Endothelial cell (in vitro differentiated cells): Measurements from ENCODE around the gene CCDC27. TPM values are rescaled to one million over a fixed set of nuclear protein-coding genes. Genes with fewer than 3 reads are reported as not detected.
A peak's percentile ranks its signal among the peaks of the same experiment; 100 is the strongest.

ENCODE experiments used
- DNase-seq: peaks from one replicate; pipeline ENCODE4 v3.0.0; 2021; ENCODE audit warnings: low spot score
- H3K27ac Mint-ChIP-seq: one replicate; pipeline ENCODE4 v1.8.0; 2021; ENCODE audit warnings: mixed read lengths, inconsistent platforms; ENCODE audit not compliant: unreplicated experiment
- H3K27me3 Mint-ChIP-seq: one replicate; pipeline ENCODE4 v1.8.0; 2021; ENCODE audit warnings: mild to moderate bottlenecking, moderate library complexity, mixed read lengths, inconsistent platforms; ENCODE audit not compliant: unreplicated experiment
- H3K36me3 Mint-ChIP-seq: one replicate; pipeline ENCODE4 v1.8.0; 2021; ENCODE audit warnings: mild to moderate bottlenecking, low read depth, mixed read lengths, inconsistent platforms; ENCODE audit not compliant: unreplicated experiment
- H3K4me1 Mint-ChIP-seq: one replicate; pipeline ENCODE4 v1.8.0; 2021; ENCODE audit warnings: mild to moderate bottlenecking, mixed read lengths, inconsistent platforms; ENCODE audit not compliant: unreplicated experiment
- H3K4me3 Mint-ChIP-seq: one replicate; pipeline ENCODE4 v1.8.0; 2021; ENCODE audit warnings: mild to moderate bottlenecking, mixed read lengths, inconsistent platforms; ENCODE audit not compliant: unreplicated experiment
- H3K9me3 Mint-ChIP-seq: one replicate; pipeline ENCODE4 v1.8.0; 2021; ENCODE audit warnings: mixed read lengths, inconsistent platforms; ENCODE audit not compliant: unreplicated experiment
- total RNA-seq: library from RNA; stranded (reverse); fragmentation: NEBNext Ultra II Directional; extraction: Animal tissue kit (Norgen Biotek cat#: 25700); gene quantifications from one replicate; pipeline ENCODE4 v1.2.1, GENCODE V29; 2021; ENCODE audit not compliant: unreplicated experiment
- TF ChIP-seq, protein P1 (sequence below): fragments of 200-600 bp; sonication (generic); IDR thresholded peaks from one replicate; pipeline ENCODE4 v1.5.0; 2021; ENCODE audit warnings: antibody characterized with exemption; ENCODE audit not compliant: unreplicated experiment

Gene CCDC27
- total RNA-seq, 1 donor from 2014 or later, result not detected

GRCh38 chr1:3777647-3778589 lies 25.7 kb downstream of the CCDC27 start:
- no peak overlapping the region for H3K4me3 Mint-ChIP-seq
- H3K36me3 Mint-ChIP-seq, result peaks cover 28% of the 10 kb centered on the region
- no peak overlapping the region for H3K27ac Mint-ChIP-seq
- peaks cover 3% of the 10 kb centered on the region for H3K27me3 Mint-ChIP-seq
- no peaks in the 10 kb centered on the region for H3K4me1 Mint-ChIP-seq
- no peak for DNase-seq
- H3K9me3 Mint-ChIP-seq, result no peaks in the 10 kb centered on the region
- TF ChIP-seq, protein P1, sequence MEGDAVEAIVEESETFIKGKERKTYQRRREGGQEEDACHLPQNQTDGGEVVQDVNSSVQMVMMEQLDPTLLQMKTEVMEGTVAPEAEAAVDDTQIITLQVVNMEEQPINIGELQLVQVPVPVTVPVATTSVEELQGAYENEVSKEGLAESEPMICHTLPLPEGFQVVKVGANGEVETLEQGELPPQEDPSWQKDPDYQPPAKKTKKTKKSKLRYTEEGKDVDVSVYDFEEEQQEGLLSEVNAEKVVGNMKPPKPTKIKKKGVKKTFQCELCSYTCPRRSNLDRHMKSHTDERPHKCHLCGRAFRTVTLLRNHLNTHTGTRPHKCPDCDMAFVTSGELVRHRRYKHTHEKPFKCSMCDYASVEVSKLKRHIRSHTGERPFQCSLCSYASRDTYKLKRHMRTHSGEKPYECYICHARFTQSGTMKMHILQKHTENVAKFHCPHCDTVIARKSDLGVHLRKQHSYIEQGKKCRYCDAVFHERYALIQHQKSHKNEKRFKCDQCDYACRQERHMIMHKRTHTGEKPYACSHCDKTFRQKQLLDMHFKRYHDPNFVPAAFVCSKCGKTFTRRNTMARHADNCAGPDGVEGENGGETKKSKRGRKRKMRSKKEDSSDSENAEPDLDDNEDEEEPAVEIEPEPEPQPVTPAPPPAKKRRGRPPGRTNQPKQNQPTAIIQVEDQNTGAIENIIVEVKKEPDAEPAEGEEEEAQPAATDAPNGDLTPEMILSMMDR, result no peak

DNA sequence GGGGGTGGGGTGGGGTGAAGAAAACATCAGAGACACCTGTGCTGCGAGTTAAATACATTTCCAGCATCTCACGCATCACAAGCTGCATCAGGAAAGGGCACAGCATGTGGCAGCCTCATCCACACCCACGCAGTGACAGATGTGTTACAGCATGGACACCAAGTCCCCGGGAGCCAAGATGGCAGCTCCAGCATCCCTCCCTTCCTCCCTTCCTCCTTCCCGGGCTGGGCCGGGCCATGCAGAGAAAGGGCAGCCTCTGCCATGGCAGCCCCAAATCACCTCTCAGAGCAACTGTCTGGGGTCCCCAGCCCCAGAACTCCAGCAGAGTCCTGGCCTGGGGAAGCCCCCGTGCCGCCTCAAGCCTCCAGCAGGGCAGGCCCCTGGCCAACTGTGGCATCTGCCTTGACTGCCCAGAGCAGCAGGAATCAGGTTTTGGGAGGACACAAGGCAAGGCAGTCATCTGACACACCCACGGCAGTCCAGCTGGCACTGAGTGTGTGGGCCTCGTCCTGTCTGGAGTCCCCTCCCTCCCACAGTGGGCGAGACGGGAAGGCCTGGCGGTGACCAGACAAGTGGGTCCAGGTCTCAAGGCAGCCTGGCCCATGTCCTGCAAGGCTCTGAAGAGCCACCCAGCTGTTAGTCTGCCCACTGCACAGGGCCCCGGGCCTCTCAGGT lies 26.5 kb downstream of the CCDC27 start:
- peaks cover 3% of the 10 kb centered on the region for H3K27me3 Mint-ChIP-seq
- no peak overlapping the region for H3K27ac Mint-ChIP-seq
- DNase-seq, result no peak
- TF ChIP-seq, protein P1, result no peak
- H3K9me3 Mint-ChIP-seq, result no peaks in the 10 kb centered on the region
- H3K4me3 Mint-ChIP-seq, result no peak overlapping the region
- H3K36me3 Mint-ChIP-seq, result peaks cover 28% of the 10 kb centered on the region
- no peaks in the 10 kb centered on the region for H3K4me1 Mint-ChIP-seq

DNA sequence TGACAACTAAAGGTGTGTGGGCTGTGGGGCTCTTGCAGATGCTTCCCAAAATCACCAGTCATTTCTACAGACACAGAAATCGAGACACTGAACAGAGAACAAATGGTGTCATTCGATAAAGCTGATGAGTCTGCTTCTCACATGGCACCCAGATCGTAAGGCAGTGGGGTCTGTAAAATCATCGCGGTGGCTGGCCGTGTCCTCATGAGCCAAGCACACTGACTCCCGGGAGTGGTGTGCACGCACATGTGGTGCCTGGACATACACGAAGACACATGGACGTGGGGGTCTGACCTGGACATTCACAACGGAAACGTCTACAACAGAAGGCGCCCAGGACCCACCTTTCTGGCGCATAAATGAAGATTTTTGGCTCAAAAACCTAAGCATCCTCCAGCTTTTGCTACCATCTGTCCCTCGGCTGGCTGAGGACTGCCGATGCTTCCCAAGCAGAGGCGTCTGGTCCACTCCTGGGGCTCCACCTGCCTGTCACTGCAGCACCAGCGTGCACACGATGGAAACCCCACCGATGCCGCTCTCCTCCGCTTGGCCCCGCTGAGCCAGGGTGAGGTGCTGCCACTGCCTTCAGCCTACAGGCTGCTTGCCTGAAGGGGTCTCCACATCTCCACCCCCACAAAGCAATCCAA lies 27.1 kb downstream of the CCDC27 start:
- Mint-ChIP-seq H3K27me3 (peaks cover 4% of the 10 kb centered on the region), H3K36me3 (peaks cover 35% of the 10 kb centered on the region), H3K9me3 (no peaks in the 10 kb centered on the region), H3K27ac (no peak overlapping the region), H3K4me3 (peak overlapping the region; percentile 17), H3K4me1 (no peaks in the 10 kb centered on the region)
- TF ChIP-seq, protein P1, result no peak
- no peak for DNase-seq

- no peak for DNase-seq
- Mint-ChIP-seq H3K4me3 (peak overlapping the region; percentile 17), H3K9me3 (no peaks in the 10 kb centered on the region)
Measured at GRCh38 chr1:3779912-3780416, 27.7 kb downstream of the CCDC27 start.

More at GRCh38 chr1:3779912-3780416, 27.7 kb downstream of the CCDC27 start:
- peaks cover 4% of the 10 kb centered on the region for H3K27me3 Mint-ChIP-seq
- peaks cover 35% of the 10 kb centered on the region for H3K36me3 Mint-ChIP-seq
- H3K4me1 Mint-ChIP-seq, result no peaks in the 10 kb centered on the region
- peak overlapping the region; percentile 70 for H3K27ac Mint-ChIP-seq
- TF ChIP-seq, protein P1, result no peak
